ENCODE results near the gene SGCA.

The SGCA gene

DNA sequence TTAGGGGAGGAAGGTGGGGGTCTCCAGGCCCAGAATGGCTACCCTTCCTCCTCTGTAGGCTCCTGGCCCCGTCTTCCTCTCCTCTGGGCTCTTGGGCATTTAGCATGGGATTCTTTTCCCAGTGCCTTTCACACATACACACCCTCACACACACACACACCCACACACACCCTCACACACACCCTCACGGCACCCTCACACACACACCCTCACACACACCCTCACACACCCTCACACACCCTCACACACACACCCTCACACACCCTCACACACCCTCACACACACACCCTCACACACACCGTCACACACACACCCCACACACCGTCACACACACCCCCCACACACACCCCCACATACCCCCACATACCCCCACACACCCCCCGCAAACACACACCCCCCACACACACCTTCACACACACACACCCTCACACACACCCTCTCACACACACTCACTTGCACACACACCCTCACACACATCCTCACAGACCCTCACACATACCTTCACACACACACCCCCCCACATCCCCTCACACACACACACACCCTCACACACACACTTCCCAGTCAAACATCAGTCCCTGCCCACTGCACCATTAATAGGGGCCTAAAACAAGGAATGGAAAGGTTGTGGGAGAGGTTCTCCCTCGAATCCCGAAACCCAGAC is 845 bp downstream of the SGCA start:
- Histone ChIP-seq H3K9ac (ENCODE audit: low read length in 5 of 5) (no peak overlapping the region), H3K36me3 (ENCODE audit: control insufficient read depth in 5 of 5, insufficient read depth in 5 of 5, low read length in 5 of 5) (no peaks in the 10 kb centered on the region), H3K4me1 (ENCODE audit: control insufficient read depth in 5 of 5, insufficient read depth in 5 of 5, low read length in 5 of 5) (peaks cover 0 to 11% (median 4%) of the 10 kb centered on the region in 5 donors), H3K27ac (ENCODE audit: low read depth, low read length) (no peak overlapping the region), H3K27me3 (ENCODE audit: control insufficient read depth in 5 of 5, insufficient read depth in 4 of 5, low read length in 5 of 5) (peaks cover 0 to 6% (median 0%) of the 10 kb centered on the region in 5 donors), H3K4me3 (ENCODE audit: low read depth in 1 of 5, low read length in 5 of 5) (no peak overlapping the region), H3K9me3 (ENCODE audit: control insufficient read depth in 5 of 5, low read length in 5 of 5) (no peaks in the 10 kb centered on the region)

DNA sequence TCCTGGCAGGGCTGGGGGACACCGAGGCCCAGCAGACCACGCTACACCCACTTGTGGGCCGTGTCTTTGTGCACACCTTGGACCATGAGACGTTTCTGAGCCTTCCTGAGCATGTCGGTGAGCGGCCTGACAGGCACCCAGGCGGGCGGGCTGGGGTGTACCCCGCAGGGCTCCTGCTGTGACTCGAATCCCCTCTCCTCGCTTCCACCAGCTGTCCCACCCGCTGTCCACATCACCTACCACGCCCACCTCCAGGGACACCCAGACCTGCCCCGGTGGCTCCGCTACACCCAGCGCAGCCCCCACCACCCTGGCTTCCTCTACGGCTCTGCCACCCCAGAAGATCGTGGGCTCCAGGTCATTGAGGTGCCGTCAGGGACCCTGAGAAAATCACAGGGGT is 1.6 kb downstream of the SGCA start:
- Histone ChIP-seq H3K9me3 (ENCODE audit: control insufficient read depth in 5 of 5, low read length in 5 of 5) (no peaks in the 10 kb centered on the region), H3K36me3 (ENCODE audit: control insufficient read depth in 5 of 5, insufficient read depth in 5 of 5, low read length in 5 of 5) (no peaks in the 10 kb centered on the region), H3K9ac (ENCODE audit: low read length in 5 of 5) (no peak overlapping the region), H3K4me1 (ENCODE audit: control insufficient read depth in 5 of 5, insufficient read depth in 5 of 5, low read length in 5 of 5) (peaks cover 0 to 7% (median 2%) of the 10 kb centered on the region in 5 donors), H3K4me3 (ENCODE audit: low read depth in 1 of 5, low read length in 5 of 5) (no peak overlapping the region), H3K27ac (ENCODE audit: low read depth, low read length) (no peak overlapping the region), H3K27me3 (ENCODE audit: control insufficient read depth in 5 of 5, insufficient read depth in 4 of 5, low read length in 5 of 5) (peaks cover 0 to 6% (median 0%) of the 10 kb centered on the region in 5 donors)

GRCh38 chr17:50168319-50168718 is 2.5 kb downstream of the SGCA start:
- Histone ChIP-seq H3K9ac (ENCODE audit: low read length in 5 of 5) (no peak overlapping the region), H3K4me1 (ENCODE audit: control insufficient read depth in 5 of 5, insufficient read depth in 5 of 5, low read length in 5 of 5) (peaks cover 0 to 11% (median 8%) of the 10 kb centered on the region in 5 donors), H3K27ac (ENCODE audit: low read depth, low read length) (no peak overlapping the region), H3K27me3 (ENCODE audit: control insufficient read depth in 5 of 5, insufficient read depth in 4 of 5, low read length in 5 of 5) (peaks cover 0 to 6% (median 0%) of the 10 kb centered on the region in 5 donors), H3K4me3 (ENCODE audit: low read depth in 1 of 5, low read length in 5 of 5) (no peak overlapping the region), H3K9me3 (ENCODE audit: control insufficient read depth in 5 of 5, low read length in 5 of 5) (no peaks in the 10 kb centered on the region), H3K36me3 (ENCODE audit: control insufficient read depth in 5 of 5, insufficient read depth in 5 of 5, low read length in 5 of 5) (no peaks in the 10 kb centered on the region)

DNA sequence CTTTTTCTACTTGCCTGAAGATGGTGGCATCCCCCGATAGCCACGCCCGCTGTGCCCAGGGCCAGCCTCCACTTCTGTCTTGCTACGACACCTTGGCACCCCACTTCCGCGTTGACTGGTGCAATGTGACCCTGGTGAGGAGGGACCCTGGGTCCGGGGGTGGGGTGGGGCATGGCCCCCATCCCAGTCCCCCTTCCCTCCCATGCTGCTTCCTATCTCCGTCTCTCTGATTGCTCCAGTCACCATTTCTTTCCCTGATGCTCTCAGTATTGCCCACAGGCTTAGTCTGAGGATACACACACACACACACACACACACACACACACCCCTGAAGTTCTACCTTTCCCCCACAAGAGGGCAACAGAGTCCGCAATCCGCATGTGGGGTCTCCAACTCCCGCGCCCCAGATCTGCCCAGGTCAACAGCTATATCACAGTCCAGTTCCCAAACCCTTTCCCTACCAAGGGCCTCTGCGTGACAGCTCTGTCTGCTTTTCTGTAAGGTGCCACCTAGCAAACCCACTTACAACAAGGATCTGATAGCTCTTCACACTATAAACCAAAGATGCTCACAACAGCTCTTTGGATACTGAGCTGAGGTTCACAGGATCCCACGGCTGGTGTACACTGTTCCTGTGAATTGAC is 3.4 kb downstream of the SGCA start:
- Histone ChIP-seq H3K9ac (ENCODE audit: low read length in 5 of 5) (no peak overlapping the region), H3K4me3 (ENCODE audit: low read depth in 1 of 5, low read length in 5 of 5) (no peak overlapping the region), H3K9me3 (ENCODE audit: control insufficient read depth in 5 of 5, low read length in 5 of 5) (no peaks in the 10 kb centered on the region), H3K27ac (ENCODE audit: low read depth, low read length) (no peak overlapping the region), H3K36me3 (ENCODE audit: control insufficient read depth in 5 of 5, insufficient read depth in 5 of 5, low read length in 5 of 5) (no peaks in the 10 kb centered on the region), H3K4me1 (ENCODE audit: control insufficient read depth in 5 of 5, insufficient read depth in 5 of 5, low read length in 5 of 5) (peaks cover 0 to 14% (median 13%) of the 10 kb centered on the region in 5 donors), H3K27me3 (ENCODE audit: control insufficient read depth in 5 of 5, insufficient read depth in 4 of 5, low read length in 5 of 5) (peaks cover 0 to 6% (median 0%) of the 10 kb centered on the region in 5 donors)

DNA sequence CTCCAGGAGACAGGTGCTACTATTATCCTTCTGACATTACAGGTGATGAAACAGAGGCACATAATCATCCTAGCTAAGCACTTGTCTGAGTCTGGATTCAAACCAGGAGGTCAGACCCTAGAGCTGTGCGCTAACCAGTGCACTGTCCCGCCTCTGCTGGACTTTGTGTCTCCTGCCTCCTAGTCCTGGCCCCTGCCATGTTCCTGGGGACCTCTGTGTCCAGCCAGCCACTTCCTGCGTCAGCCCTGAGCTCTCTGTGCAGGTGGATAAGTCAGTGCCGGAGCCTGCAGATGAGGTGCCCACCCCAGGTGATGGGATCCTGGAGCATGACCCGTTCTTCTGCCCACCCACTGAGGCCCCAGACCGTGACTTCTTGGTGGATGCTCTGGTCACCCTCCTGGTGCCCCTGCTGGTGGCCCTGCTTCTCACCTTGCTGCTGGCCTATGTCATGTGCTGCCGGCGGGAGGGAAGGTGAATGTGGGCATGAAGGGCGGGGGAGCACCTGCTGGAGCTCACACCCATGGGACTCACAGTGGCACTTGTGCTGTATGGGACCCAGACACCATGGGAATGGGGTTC is 4.2 kb downstream of the SGCA start:
- Histone ChIP-seq H3K27ac (ENCODE audit: low read depth, low read length) (no peak overlapping the region), H3K9ac (ENCODE audit: low read length in 5 of 5) (no peak overlapping the region), H3K36me3 (ENCODE audit: control insufficient read depth in 5 of 5, insufficient read depth in 5 of 5, low read length in 5 of 5) (no peaks in the 10 kb centered on the region), H3K9me3 (ENCODE audit: control insufficient read depth in 5 of 5, low read length in 5 of 5) (no peaks in the 10 kb centered on the region), H3K4me1 (ENCODE audit: control insufficient read depth in 5 of 5, insufficient read depth in 5 of 5, low read length in 5 of 5) (peaks cover 0 to 14% (median 13%) of the 10 kb centered on the region in 5 donors), H3K4me3 (ENCODE audit: low read depth in 1 of 5, low read length in 5 of 5) (no peak overlapping the region), H3K27me3 (ENCODE audit: control insufficient read depth in 5 of 5, insufficient read depth in 4 of 5, low read length in 5 of 5) (peaks cover 0 to 6% (median 0%) of the 10 kb centered on the region in 5 donors)

DNA sequence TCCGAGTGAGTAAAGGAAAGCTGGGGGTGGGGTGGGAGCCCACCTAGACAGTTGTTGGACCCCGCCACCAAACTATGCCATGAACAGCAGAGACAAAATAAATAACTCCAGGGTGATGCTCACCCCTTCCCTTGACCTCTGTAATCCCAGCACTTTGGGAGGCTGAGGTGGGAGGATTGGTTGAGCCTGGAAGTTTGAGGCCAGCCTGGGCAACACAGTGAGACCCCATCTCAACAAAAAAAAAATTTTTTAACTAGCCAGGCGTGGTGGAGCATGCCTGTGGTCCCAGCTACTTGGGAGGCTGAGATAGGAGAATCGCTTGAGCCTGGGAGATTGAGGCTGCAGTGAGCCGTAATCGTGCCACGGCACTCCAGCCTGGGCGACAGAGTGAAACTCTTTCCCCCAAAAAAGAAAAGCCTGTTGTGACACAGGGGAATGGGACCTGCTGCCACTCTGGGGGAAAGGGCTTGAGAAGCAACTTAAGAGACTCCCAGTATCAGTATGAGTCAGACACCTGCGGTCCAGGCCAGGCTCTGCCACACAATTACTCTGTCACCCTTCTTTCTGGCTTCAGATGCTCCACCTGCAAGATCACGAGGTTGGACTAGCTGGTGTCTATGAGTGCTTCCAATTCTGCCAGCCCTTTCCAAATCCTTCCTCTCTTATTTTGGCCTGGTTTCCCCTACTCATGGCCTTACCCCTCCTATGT is 5.0 kb downstream of the SGCA start:
- Histone ChIP-seq H3K4me3 (ENCODE audit: low read depth in 1 of 5, low read length in 5 of 5) (no peak overlapping the region), H3K27ac (ENCODE audit: low read depth, low read length) (no peak overlapping the region), H3K9ac (ENCODE audit: low read length in 5 of 5) (no peak overlapping the region), H3K27me3 (ENCODE audit: control insufficient read depth in 5 of 5, insufficient read depth in 4 of 5, low read length in 5 of 5) (peaks cover 0 to 6% (median 0%) of the 10 kb centered on the region in 5 donors), H3K36me3 (ENCODE audit: control insufficient read depth in 5 of 5, insufficient read depth in 5 of 5, low read length in 5 of 5) (no peaks in the 10 kb centered on the region), H3K9me3 (ENCODE audit: control insufficient read depth in 5 of 5, low read length in 5 of 5) (no peaks in the 10 kb centered on the region), H3K4me1 (ENCODE audit: control insufficient read depth in 5 of 5, insufficient read depth in 5 of 5, low read length in 5 of 5) (peaks cover 0 to 14% (median 13%) of the 10 kb centered on the region in 5 donors)

- Histone ChIP-seq H3K4me3 (ENCODE audit: low read depth in 1 of 5, low read length in 5 of 5) (no peak overlapping the region), H3K27me3 (ENCODE audit: control insufficient read depth in 5 of 5, insufficient read depth in 4 of 5, low read length in 5 of 5) (peaks cover 0 to 6% (median 0%) of the 10 kb centered on the region in 5 donors), H3K4me1 (ENCODE audit: control insufficient read depth in 5 of 5, insufficient read depth in 5 of 5, low read length in 5 of 5) (peaks cover 0 to 14% (median 11%) of the 10 kb centered on the region in 5 donors), H3K36me3 (ENCODE audit: control insufficient read depth in 5 of 5, insufficient read depth in 5 of 5, low read length in 5 of 5) (no peaks in the 10 kb centered on the region), H3K27ac (ENCODE audit: low read depth, low read length) (no peak overlapping the region), H3K9ac (ENCODE audit: low read length in 5 of 5) (no peak overlapping the region), H3K9me3 (ENCODE audit: control insufficient read depth in 5 of 5, low read length in 5 of 5) (no peaks in the 10 kb centered on the region)
These were observed 5.7 kb downstream of the SGCA start for GRCh38 chr17:50171371-50172071.

DNA sequence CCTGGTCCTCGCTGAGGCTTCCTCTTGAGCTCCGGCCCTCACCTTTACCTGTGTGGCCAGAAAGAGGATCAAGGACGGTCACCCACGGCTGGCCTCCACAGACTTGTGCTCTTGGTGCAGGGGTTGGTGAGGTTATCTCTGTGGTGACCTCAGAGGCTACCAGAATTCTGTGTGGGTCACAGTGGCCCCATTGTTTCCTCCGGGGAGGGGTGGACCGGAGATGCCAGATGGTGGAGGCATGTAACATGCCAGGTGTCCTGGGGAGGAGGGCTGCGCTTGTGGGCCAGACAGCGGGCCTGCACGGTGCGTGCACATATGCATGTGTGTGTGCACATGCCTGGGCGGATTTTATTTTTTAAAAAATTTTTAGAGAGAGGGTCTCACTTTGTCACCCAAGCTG is 6.3 kb downstream of the SGCA start:
- no peaks in the 10 kb centered on the region for H3K36me3 ChIP-seq (ENCODE audit: control insufficient read depth in 5 of 5, insufficient read depth in 5 of 5, low read length in 5 of 5)
- H3K9ac ChIP-seq (ENCODE audit: low read length in 5 of 5) = no peak overlapping the region
- peaks cover 0 to 6% (median 2%) of the 10 kb centered on the region in 5 donors for H3K27me3 ChIP-seq (ENCODE audit: control insufficient read depth in 5 of 5, insufficient read depth in 4 of 5, low read length in 5 of 5)
- no peak overlapping the region for H3K4me3 ChIP-seq (ENCODE audit: low read depth in 1 of 5, low read length in 5 of 5)
- H3K4me1 ChIP-seq (ENCODE audit: control insufficient read depth in 5 of 5, insufficient read depth in 5 of 5, low read length in 5 of 5) = peaks cover 0 to 14% (median 11%) of the 10 kb centered on the region in 5 donors
- no peak overlapping the region for H3K27ac ChIP-seq (ENCODE audit: low read depth, low read length)
- H3K9me3 ChIP-seq (ENCODE audit: control insufficient read depth in 5 of 5, low read length in 5 of 5) = no peaks in the 10 kb centered on the region

GRCh38 chr17:50172936-50173334 is 7.1 kb downstream of the SGCA start:
- Histone ChIP-seq H3K4me3 (ENCODE audit: low read depth in 1 of 5, low read length in 5 of 5) (no peak overlapping the region), H3K36me3 (ENCODE audit: control insufficient read depth in 5 of 5, insufficient read depth in 5 of 5, low read length in 5 of 5) (no peaks in the 10 kb centered on the region), H3K9me3 (ENCODE audit: control insufficient read depth in 5 of 5, low read length in 5 of 5) (no peaks in the 10 kb centered on the region), H3K27ac (ENCODE audit: low read depth, low read length) (no peak overlapping the region), H3K27me3 (ENCODE audit: control insufficient read depth in 5 of 5, insufficient read depth in 4 of 5, low read length in 5 of 5) (peaks cover 0 to 6% (median 2%) of the 10 kb centered on the region in 5 donors), H3K4me1 (ENCODE audit: control insufficient read depth in 5 of 5, insufficient read depth in 5 of 5, low read length in 5 of 5) (peaks cover 0 to 20% (median 15%) of the 10 kb centered on the region in 5 donors), H3K9ac (ENCODE audit: low read length in 5 of 5) (no peak overlapping the region)

All from subcutaneous abdominal adipose tissue (tissue), 5 donors.